HCT116 (cell line): ENCODE results near the gene CCDC112. TPM values are rescaled to one million over a fixed set of nuclear protein-coding genes. Genes with fewer than 3 reads are reported as not detected.

Experiments used
- ATAC-seq: fragments of 200-7000 bp; cut with Tn5 transposase; 2 replicates; pipeline ENCODE4 v1.9.1; 2020; ENCODE audit warnings: mild to moderate bottlenecking, moderate library complexity
- BruUV-seq: library from RNA; stranded (reverse); fragments of 400-500 nt; replicated peaks from 2 replicates; lab custom pipeline; 2021; lab: Mats Ljungman, UMichigan
- CTCF ChIA-PET: fragments of 300-600 bp; sonication (Branson Sonifier 250); formaldehyde crosslinking; loops from one replicate; lab custom pipeline; 2021; ENCODE audit warnings: antibody characterized with exemption; lab: Charles Lee
- POLR2A ChIA-PET: fragments of 300-600, 350-600 bp; sonication (Branson Sonifier 250); formaldehyde crosslinking; loops from one replicate; lab custom pipeline; 2021; ENCODE audit warnings: antibody characterized with exemption; lab: Charles Lee
- RAD21 ChIA-PET, 2 experiments: fragments of 300-600 bp; sonication (Branson Sonifier 250); formaldehyde crosslinking; loops; one replicate each; lab custom pipeline; 2023; ENCODE audit warnings: low total read pairs in 2 of 2; ENCODE audit not compliant: uncharacterized antibody in 2 of 2, unreplicated experiment in 2 of 2, low non-redundant PET in 1 of 2; lab: Charles Lee
- DNase-seq: peaks from one replicate; pipeline ENCODE4 v3.0.0-alpha.2; 2010; ENCODE audit warnings: low read depth, low spot score
- H2AFZ ChIP-seq: fragments of 200-600 bp; shearing (Covaris generic), sonication (generic); 2 replicates; pipeline ENCODE4 v1.6.1; 2017; ENCODE audit warnings: low read depth, mixed run types, mixed read lengths, antibody characterized with exemption, low read length; ENCODE audit not compliant: poor library complexity, severe bottlenecking
- H3K27ac ChIP-seq: 2 replicates; pipeline ENCODE4 v1.5.1; 2012; ENCODE audit warnings: low read depth, low read length
- H3K27me3 ChIP-seq: fragments of 200-600 bp; sonication (generic); 2 replicates; pipeline ENCODE4 v1.6.1; 2016; ENCODE audit warnings: mixed run types, low read length, mixed read lengths; ENCODE audit not compliant: insufficient read depth
- H3K36me3 ChIP-seq, 2 experiments: fragments of 200-500 bp in 1 of 2; fragments of 200-600 bp in 1 of 2; sonication (Bioruptor generic) in 1 of 2; sonication (generic) in 1 of 2; 2 replicates each; pipeline versions ENCODE4 v1.5.1 to v1.6.1; 2014 to 2016; ENCODE audit warnings: low read length in 2 of 2, inconsistent platforms in 1 of 2, mixed read lengths in 1 of 2, mixed run types in 1 of 2; ENCODE audit not compliant: insufficient read depth in 2 of 2, control insufficient read depth in 1 of 2
- H3K4me1 ChIP-seq, 2 experiments: fragments of 200-600 bp in 1 of 2; sonication (generic) in 1 of 2; 2 replicates each; pipeline versions ENCODE4 v1.5.1 to v1.6.1; 2012 to 2017; ENCODE audit warnings: low read length in 2 of 2, inconsistent platforms in 1 of 2, mild to moderate bottlenecking in 1 of 2, mixed read lengths in 1 of 2, mixed run types in 1 of 2, moderate library complexity in 1 of 2; ENCODE audit not compliant: insufficient read depth in 2 of 2, control insufficient read depth in 1 of 2
- H3K4me2 ChIP-seq: fragments of 200-600 bp; sonication (generic); 2 replicates; pipeline ENCODE4 v1.6.1; 2017; ENCODE audit warnings: mixed run types, low read length, mixed read lengths
- H3K4me3 ChIP-seq, 2 experiments: fragments of 200-600 bp in 1 of 2; sonication (generic) in 1 of 2; replicated peaks in 1 of 2; 2 replicates each; pipeline ENCODE4 v1.5.1; 2011 to 2016; ENCODE audit warnings: low read length in 2 of 2, control low read depth in 1 of 2, low read depth in 1 of 2, mild to moderate bottlenecking in 1 of 2, mixed read lengths in 1 of 2, mixed run types in 1 of 2
- H3K79me2 ChIP-seq: fragments of 200-600 bp; sonication (generic); 2 replicates; pipeline ENCODE4 v1.6.1; 2017; ENCODE audit warnings: mild to moderate bottlenecking, mixed run types, low read length, moderate library complexity, mixed read lengths; ENCODE audit not compliant: insufficient read depth
- H3K9ac ChIP-seq: fragments of 200-600 bp; sonication (generic); 2 replicates; pipeline ENCODE4 v1.6.1; 2016; ENCODE audit warnings: low read length, mixed read lengths
- H3K9me2 ChIP-seq: fragments of 200-600 bp; sonication (generic), shearing (Covaris generic); 2 replicates; pipeline ENCODE4 v1.6.1; 2017; ENCODE audit warnings: mixed run types, mild to moderate bottlenecking, moderate library complexity; ENCODE audit not compliant: insufficient read depth
- H3K9me3 ChIP-seq, 2 experiments: fragments of 200-500 bp in 1 of 2; fragments of 200-600 bp in 1 of 2; sonication (Bioruptor generic) in 1 of 2; sonication (generic) in 1 of 2; 2 replicates each; pipeline ENCODE4 v1.6.1; 2014 to 2017; ENCODE audit warnings: low read length in 2 of 2, mixed read lengths in 2 of 2, inconsistent platforms in 1 of 2, low read depth in 1 of 2, mild to moderate bottlenecking in 1 of 2, mixed run types in 1 of 2, moderate library complexity in 1 of 2; ENCODE audit not compliant: control insufficient read depth in 1 of 2, insufficient read depth in 1 of 2
- H4K20me1 ChIP-seq: fragments of 200-600 bp; sonication (generic), shearing (Covaris generic); 2 replicates; pipeline ENCODE4 v1.6.1; 2017; ENCODE audit warnings: mixed run types, mild to moderate bottlenecking, moderate library complexity; ENCODE audit not compliant: insufficient read depth
- CBX3 ChIP-seq: IDR thresholded peaks from 2 replicates; pipeline ENCODE4 v1.6.1; 2012; ENCODE audit warnings: low read depth
- CTCF ChIP-seq, 3 experiments: fragments of 200-600 bp in 1 of 3; sonication (generic) in 1 of 3; IDR thresholded peaks in 2 of 3; conservative IDR thresholded peaks in 1 of 3; 2 replicates each; pipeline ENCODE4 v1.5.1; 2012 to 2017; ENCODE audit warnings: low read depth in 2 of 3, low read length in 2 of 3, antibody characterized with exemption in 1 of 3, borderline replicate concordance in 1 of 3, control low read depth in 1 of 3, mild to moderate bottlenecking in 1 of 3, mixed read lengths in 1 of 3, mixed run types in 1 of 3, moderate library complexity in 1 of 3; ENCODE audit not compliant: insufficient read depth in 1 of 3
- EGR1 ChIP-seq: IDR thresholded peaks from 2 replicates; pipeline ENCODE4 v1.6.1; 2012; ENCODE audit warnings: low read depth
- EZH2 ChIP-seq: fragments of 200-600 bp; sonication (generic); IDR thresholded peaks from 2 replicates; pipeline ENCODE4 v1.6.1; 2017; ENCODE audit warnings: antibody characterized with exemption, mixed run types
- FOSL1 ChIP-seq: IDR thresholded peaks from 2 replicates; pipeline ENCODE4 v1.6.1; 2012; ENCODE audit warnings: low read depth
- JUND ChIP-seq: IDR thresholded peaks from 2 replicates; pipeline ENCODE4 v1.6.1; 2012
- POLR2A ChIP-seq: IDR thresholded peaks from 2 replicates; pipeline ENCODE4 v1.7.0; 2011; ENCODE audit warnings: borderline replicate concordance; ENCODE audit not compliant: insufficient read depth, insufficient read length; ENCODE audit errors: extremely low read depth
- POLR2AphosphoS5 ChIP-seq: IDR thresholded peaks from 2 replicates; pipeline ENCODE4 v1.6.1; 2011; ENCODE audit warnings: mild to moderate bottlenecking, low read depth, low read length, moderate library complexity
- SIN3A ChIP-seq: IDR thresholded peaks from 2 replicates; pipeline ENCODE4 v1.6.1; 2012; ENCODE audit warnings: low read depth
- SP1 ChIP-seq: IDR thresholded peaks from 2 replicates; pipeline ENCODE4 v1.6.1; 2012; ENCODE audit warnings: low read depth
- TCF7L2 ChIP-seq: IDR thresholded peaks from 2 replicates; pipeline ENCODE4 v1.7.0; 2011; ENCODE audit warnings: borderline replicate concordance, inconsistent platforms; ENCODE audit not compliant: insufficient read depth, insufficient read length; ENCODE audit errors: extremely low read depth
- ZBTB33 ChIP-seq: IDR thresholded peaks from 2 replicates; pipeline ENCODE4 v1.6.1; 2011; ENCODE audit warnings: mild to moderate bottlenecking, low read length, moderate library complexity; ENCODE audit not compliant: insufficient replicate concordance; ENCODE audit errors: extremely low read depth
- ZFX ChIP-seq: fragments of 450-650 bp; IDR thresholded peaks from 2 replicates; pipeline ENCODE4 v1.6.1; 2017
- ZNF274 ChIP-seq: fragments of 200-500 bp; sonication (Bioruptor generic); IDR thresholded peaks from 2 replicates; pipeline ENCODE4 v1.6.1; 2014; ENCODE audit warnings: mild to moderate bottlenecking, low read depth, low read length, inconsistent platforms
- intact Hi-C: fragments of 100-400 bp; cut with micrococcal nuclease; formaldehyde crosslinking; loops from 2 replicates; pipeline ENCODE4 v1.10.0; 2022
- total RNA-seq: library from RNA; stranded (reverse); gene quantifications from one replicate; pipeline ENCODE4 v1.2.1, GENCODE V29; 2021; ENCODE audit not compliant: unreplicated experiment
- TF ChIP-seq, protein P1 (sequence below): IDR thresholded peaks from 2 replicates; pipeline ENCODE4 v1.6.1; 2012

Gene CCDC112
- total RNA-seq, 1 experiment from 2014 or later: 13.7 TPM

DNA sequence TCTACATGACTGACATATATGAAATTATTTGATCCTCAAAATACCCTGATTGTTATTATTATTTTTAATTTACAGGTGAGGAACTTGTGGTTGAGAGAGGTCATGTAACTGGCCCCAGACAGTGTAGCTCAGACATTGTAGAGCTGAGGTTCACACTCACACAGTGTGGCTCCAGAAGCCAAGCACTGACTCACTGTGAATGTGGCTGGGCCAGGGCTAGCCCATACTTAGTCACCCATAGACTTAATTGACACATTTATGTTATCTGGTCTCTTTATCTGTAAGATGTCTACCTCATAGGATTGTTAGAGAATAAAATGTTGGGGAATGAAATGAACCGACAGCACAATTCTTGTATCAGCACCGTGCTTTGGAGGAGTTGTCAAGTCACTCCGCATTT is 24.9 kb upstream of the CCDC112 start:
- H3K4me3 ChIP-seq: no peak overlapping the region
- DNase-seq (no peak), ATAC-seq (peak; percentile 70)
- H3K27me3 ChIP-seq: no peaks in the 10 kb centered on the region
- H3K27ac ChIP-seq: no peak overlapping the region
- ChIA-PET CTCF (no interaction called here), POLR2A (no interaction called here), RAD21 (interaction anchor here in 1 of 2 experiments (0.6 kb wide), 1 partner anchor 253 kb away, joined by 3 read pairs; no protein-coding TSS in a partner anchor)
- peaks cover 0 to 6% of the 10 kb centered on the region in 2 experiments; a peak in 1 of 4 replicates for H3K4me1 ChIP-seq
- no peaks in the 10 kb centered on the region for H3K9me3 ChIP-seq
- H3K79me2 ChIP-seq: no peaks in the 10 kb centered on the region
- intact Hi-C loops: no loop called here
- H3K9ac ChIP-seq: no peak overlapping the region
- TF ChIP-seq, protein P1, sequence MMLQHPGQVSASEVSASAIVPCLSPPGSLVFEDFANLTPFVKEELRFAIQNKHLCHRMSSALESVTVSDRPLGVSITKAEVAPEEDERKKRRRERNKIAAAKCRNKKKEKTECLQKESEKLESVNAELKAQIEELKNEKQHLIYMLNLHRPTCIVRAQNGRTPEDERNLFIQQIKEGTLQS: no peak
- TF ChIP-seq CBX3 (no peak), ZBTB33 (no peak), POLR2A (no peak), EZH2 (no peak), JUND (no peak), TCF7L2 (no peak), POLR2AphosphoS5 (no peak), SIN3A (no peak), FOSL1 (no peak), CTCF (IDR thresholded peaks at IDR 0.05 in 2 of 3, conservative IDR thresholded peaks at IDR 0.05 in 1 of 3; ENCODE audit: borderline replicate concordance in 1 of 3, insufficient read depth in 1 of 3, low read depth in 2 of 3, low read length in 2 of 3) (no peak), SP1 (no peak), EGR1 (no peak), ZFX (no peak), ZNF274 (no peak)
- H3K9me2 ChIP-seq: no peaks in the 10 kb centered on the region
- H2AFZ ChIP-seq: no peak overlapping the region
- BruUV-seq: no TSS peak
- no peak overlapping the region for H3K4me2 ChIP-seq
- H4K20me1 ChIP-seq: no peaks in the 10 kb centered on the region
- no peaks in the 10 kb centered on the region for H3K36me3 ChIP-seq
